ENCODE results near the gene LAG3.

The LAG3 gene

GRCh38 chr12:6747216-6747615 is 25.1 kb upstream of the LAG3 start:
- no peak for TF ChIP-seq CTCF (IDR thresholded peaks at IDR 0.05; ENCODE audit: borderline replicate concordance, insufficient read depth, low read depth, low read length)
- no peak overlapping the region for H3K4me3 ChIP-seq (ENCODE audit: low read depth, low read length)

- no peak for TF ChIP-seq CTCF (IDR thresholded peaks at IDR 0.05; ENCODE audit: borderline replicate concordance, insufficient read depth, low read depth, low read length)
Observed at GRCh38 chr12:6748761-6749160, 23.6 kb upstream of the LAG3 start.

GRCh38 chr12:6750506-6750905 is 21.8 kb upstream of the LAG3 start:
- TF ChIP-seq CTCF (IDR thresholded peaks at IDR 0.05; ENCODE audit: borderline replicate concordance, insufficient read depth, low read depth, low read length): no peak
- no peak overlapping the region for H3K4me3 ChIP-seq (ENCODE audit: low read depth, low read length)

More at GRCh38 chr12:6748761-6749160, 23.6 kb upstream of the LAG3 start:
- H3K4me3 ChIP-seq (ENCODE audit: low read depth, low read length): no peak overlapping the region

- peak overlapping the region; percentile 87 for H3K4me3 ChIP-seq (ENCODE audit: low read depth, low read length)
- TF ChIP-seq CTCF (IDR thresholded peaks at IDR 0.05; ENCODE audit: borderline replicate concordance, insufficient read depth, low read depth, low read length): no peak
Observed at GRCh38 chr12:6751767-6752166, 20.6 kb upstream of the LAG3 start.

- peak overlapping the region; percentile 87 for H3K4me3 ChIP-seq (ENCODE audit: low read depth, low read length)
- TF ChIP-seq CTCF (IDR thresholded peaks at IDR 0.05; ENCODE audit: borderline replicate concordance, insufficient read depth, low read depth, low read length): no peak
Observed at GRCh38 chr12:6752167-6752920, 20.0 kb upstream of the LAG3 start.

DNA sequence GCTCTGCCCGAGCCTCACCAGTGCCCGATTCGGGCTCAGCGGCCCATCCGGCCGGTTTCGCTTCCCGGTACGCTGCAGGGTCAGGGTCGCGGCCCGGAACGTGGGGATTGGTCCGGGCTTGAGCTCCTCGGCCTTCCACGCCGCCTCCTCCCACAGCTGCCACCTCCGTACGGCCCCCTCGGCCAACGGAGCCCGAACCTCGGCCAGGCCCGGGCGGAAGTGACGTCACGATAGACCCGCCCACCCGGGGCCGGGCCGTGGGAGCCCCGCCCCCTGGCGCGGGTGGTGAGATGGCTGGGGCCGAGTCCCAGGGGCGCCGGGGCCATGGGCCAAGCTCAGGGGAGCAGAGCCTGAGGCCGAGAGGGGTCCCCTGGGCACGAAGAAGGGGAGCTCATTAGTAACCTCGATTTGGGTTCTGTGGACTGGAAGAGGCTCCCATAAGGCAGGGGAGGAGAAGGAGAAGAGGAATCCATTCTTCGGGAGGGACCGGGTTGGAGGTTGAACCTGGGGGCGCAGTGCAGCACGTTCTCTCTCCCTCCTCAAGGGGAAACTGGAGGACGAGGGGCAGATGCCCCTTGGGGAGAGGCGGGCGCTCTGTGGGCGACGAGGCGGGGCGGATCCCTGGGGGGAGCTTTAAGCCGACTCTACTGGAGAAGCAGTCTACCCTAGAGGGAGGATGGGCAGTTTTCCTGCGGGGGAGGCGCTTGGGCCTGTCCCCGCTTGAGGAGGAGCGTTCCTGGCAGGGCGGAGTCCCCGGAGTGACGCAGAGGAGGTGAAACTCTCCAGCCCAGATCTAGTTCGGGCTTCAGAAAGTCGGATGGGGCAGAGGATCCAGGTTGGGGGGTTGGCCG is 19.2 kb upstream of the LAG3 start, which contains the start of gene MLF2:
MLF2 (minus strand) TSS at position 221 of the 851 bp plus-strand sequence. CDS start 807 bp downstream, outside the sequence.
- H3K4me3 ChIP-seq (ENCODE audit: low read depth, low read length): peak within 1 kb of the TSS; percentile 87
- peak; percentile 91; the same call in 1 of the 2 replicates for TF ChIP-seq CTCF (IDR thresholded peaks at IDR 0.05; ENCODE audit: borderline replicate concordance, insufficient read depth, low read depth, low read length)

All from GM12875 (cell line).